HepG2 (cell line): ENCODE measurements around the gene GLIS2. TPM values are rescaled to one million over a fixed set of nuclear protein-coding genes. Genes with fewer than 3 reads are reported as not detected.

Source experiments
- ATAC-seq: fragments of 200-7000 bp; cut with Tn5 transposase; 3 replicates; pipeline ENCODE4 v1.9.1; 2020; ENCODE audit warnings: mild to moderate bottlenecking, moderate library complexity
- BruUV-seq: library from RNA; stranded (reverse); fragments of 400-500 nt; replicated peaks from 2 replicates; lab custom pipeline; 2021; lab: Mats Ljungman, UMichigan
- CTCF ChIA-PET: fragments of 300-600 bp; formaldehyde crosslinking; extraction: SDS; loops from one replicate; lab custom pipeline; 2021; ENCODE audit warnings: low total read pairs, inconsistent platforms, low intra/inter-chr PET ratio; lab: Yijun Ruan, JAX
- POLR2A ChIA-PET: fragments of 350-600 bp; sonication (Branson Sonifier 250); formaldehyde crosslinking; loops from one replicate; lab custom pipeline; 2020; ENCODE audit warnings: antibody characterized with exemption, inconsistent platforms; lab: Yijun Ruan, JAX
- DNase-seq: peaks from one replicate; pipeline ENCODE4 v3.0.0-alpha.2; 2015; ENCODE audit warnings: low spot score
- FAIRE-seq: peaks from 3 replicates; lab custom pipeline; 2011; peaks lifted over from hg19 to GRCh38; lab: Jason Lieb, UNC
- H2AFZ ChIP-seq: one replicate; pipeline ENCODE4 v1.6.1; 2011; ENCODE audit warnings: low read length, inconsistent platforms
- H3K27ac ChIP-seq: fragments of 300-600 bp; 3 replicates; pipeline ENCODE4 v1.8.0; 2011; ENCODE audit warnings: mixed run types, mild to moderate bottlenecking, mixed read lengths, low read length, inconsistent platforms; ENCODE audit not compliant: insufficient read depth; ENCODE audit errors: extremely low read length
- H3K27me3 ChIP-seq, 2 experiments: fragments of 200-600 bp in 1 of 2; 2 replicates in 1 of 2; 3 replicates in 1 of 2; pipeline versions ENCODE4 v1.6.0 to v1.8.0; 2011; ENCODE audit warnings: low read length in 2 of 2, mild to moderate bottlenecking in 2 of 2, moderate library complexity in 2 of 2, inconsistent platforms in 1 of 2; ENCODE audit not compliant: insufficient read depth in 2 of 2, control insufficient read depth in 1 of 2
- H3K36me3 ChIP-seq, 2 experiments: fragments of 200-600 bp in 1 of 2; replicated peaks in 1 of 2; 2 replicates in 1 of 2; 3 replicates in 1 of 2; pipeline versions ENCODE4 v1.5.1 to v1.8.0; 2011; ENCODE audit warnings: low read length in 2 of 2, inconsistent platforms in 1 of 2; ENCODE audit not compliant: insufficient read depth in 2 of 2, control insufficient read depth in 1 of 2
- H3K4me1 ChIP-seq: 2 replicates; pipeline ENCODE4 v1.5.1; 2012; ENCODE audit warnings: low read length, inconsistent platforms; ENCODE audit not compliant: insufficient read depth
- H3K4me2 ChIP-seq: 2 replicates; pipeline ENCODE4 v1.6.0; 2011; ENCODE audit warnings: low read depth, low read length, inconsistent platforms
- H3K4me3 ChIP-seq, 3 experiments: fragments of 200-600 bp in 1 of 3; sonication (generic), shearing (Covaris generic) in 1 of 3; replicated peaks in 1 of 3; 2 replicates each; pipeline ENCODE4 v1.5.1; 2011 to 2016; ENCODE audit warnings: low read length in 3 of 3, inconsistent platforms in 2 of 3, low read depth in 2 of 3, mild to moderate bottlenecking in 2 of 3, control low read depth in 1 of 3, mixed read lengths in 1 of 3; ENCODE audit not compliant: insufficient read depth in 1 of 3
- H3K79me2 ChIP-seq: one replicate; pipeline ENCODE4 v1.6.1; 2011; ENCODE audit warnings: low read length, inconsistent platforms; ENCODE audit not compliant: insufficient read depth
- H3K9ac ChIP-seq: 2 replicates; pipeline ENCODE4 v1.6.0; 2011; ENCODE audit warnings: mild to moderate bottlenecking, low read depth, low read length, inconsistent platforms; ENCODE audit not compliant: insufficient read depth
- H3K9me3 ChIP-seq: 2 replicates; pipeline ENCODE4 v1.5.1; 2012; ENCODE audit warnings: mild to moderate bottlenecking, low read length
- H4K20me1 ChIP-seq: 2 replicates; pipeline ENCODE4 v1.6.0; 2011; ENCODE audit warnings: inconsistent platforms, mild to moderate bottlenecking, low read length, moderate library complexity; ENCODE audit not compliant: insufficient read depth
- ARID5B ChIP-seq: IDR thresholded peaks from 2 replicates; pipeline ENCODE4 v1.4.0; 2020; ENCODE audit warnings: mild to moderate bottlenecking, missing genetic modification reagents
- GABPB1 ChIP-seq: IDR thresholded peaks from 2 replicates; pipeline ENCODE4 v1.6.1; 2016; ENCODE audit warnings: mild to moderate bottlenecking, missing genetic modification reagents, moderate library complexity, missing compliant biosample characterization
- GPN1 ChIP-seq: sonication (generic); formaldehyde crosslinking; IDR thresholded peaks from 2 replicates; pipeline ENCODE4 v1.5.1; 2020; ENCODE audit warnings: missing genetic modification reagents, borderline replicate concordance
- HDAC6 ChIP-seq: fragments of 200-600 bp; sonication (generic); IDR thresholded peaks from 2 replicates; pipeline ENCODE4 v1.7.0; 2017; ENCODE audit warnings: mild to moderate bottlenecking, antibody characterized with exemption, low read length, low read depth
- KIAA2018 ChIP-seq: sonication (generic); formaldehyde crosslinking; IDR thresholded peaks from 2 replicates; pipeline ENCODE4 v1.5.0; 2020; ENCODE audit warnings: mild to moderate bottlenecking, missing genetic modification reagents, borderline replicate concordance
- PITX1 ChIP-seq: sonication (generic); formaldehyde crosslinking; IDR thresholded peaks from 2 replicates; pipeline ENCODE4 v1.5.1; 2020; ENCODE audit warnings: mild to moderate bottlenecking, missing genetic modification reagents
- RARA ChIP-seq: IDR thresholded peaks from 2 replicates; pipeline ENCODE4 v1.6.1; 2016; ENCODE audit warnings: missing genetic modification reagents, missing compliant biosample characterization
- ZSCAN20 ChIP-seq: sonication (generic); formaldehyde crosslinking; IDR thresholded peaks from 2 replicates; pipeline ENCODE4 v1.4.0; 2020; ENCODE audit warnings: missing genetic modification reagents, mild to moderate bottlenecking, borderline replicate concordance
- WGBS: methylation state at CpG from one replicate; pipeline ENCODE4 v1.1.6; 2017; ENCODE audit warnings: low lambda C conversion rate; 5-methylcytosine and 5-hydroxymethylcytosine counted together
- in situ Hi-C: cut with HindIII; loops from 2 replicates; pipeline ENCODE4 v1.10.0; 2017; ENCODE audit warnings: low pct_unique_long_range_greater_than_20kb; ENCODE audit not compliant: extremely low pct_ligation_motif_present
- intact Hi-C: fragments of 100-400 bp; cut with micrococcal nuclease; formaldehyde crosslinking; loops from one replicate; pipeline ENCODE4 v1.10.0; 2022; ENCODE audit not compliant: unreplicated experiment
- polyA plus RNA-seq, 8 experiments: library from polyadenylated mRNA; depleted of rRNA in 3 of 8; stranded (reverse) in 7 of 8; unstranded in 1 of 8; fragments of >200 nt; fragmentation: Illumina TruSeq in 4 of 8; extraction: Trizol in 4 of 8; gene quantifications; 2 replicates each; pipeline versions ENCODE4 v1.2.1 to v1.2.3, GENCODE V29; 2011 to 2016; ENCODE audit warnings: low read depth in 4 of 8, missing spikeins in 1 of 8, mixed read lengths in 1 of 8; ENCODE audit not compliant: insufficient read depth in 1 of 8
- total RNA-seq, 5 experiments: library from RNA; depleted of rRNA; stranded (reverse); fragments of >200 nt; fragmentation: Illumina TruSeq; extraction: Trizol; gene quantifications; 2 replicates each; pipeline ENCODE4 v1.2.3, GENCODE V29; 2016; ENCODE audit warnings: low read depth in 1 of 5
- TF ChIP-seq, protein P1 (sequence below): sonication (generic); formaldehyde crosslinking; IDR thresholded peaks from 2 replicates; pipeline ENCODE4 v1.4.0; 2020; ENCODE audit warnings: missing genetic modification reagents

Gene GLIS2
- total and polyA plus RNA-seq, 2 of the 13 experiments (the other 11 are each of a cell fraction or from before 2014, with no cell fraction given), result 0.28 to 0.29 TPM

DNA sequence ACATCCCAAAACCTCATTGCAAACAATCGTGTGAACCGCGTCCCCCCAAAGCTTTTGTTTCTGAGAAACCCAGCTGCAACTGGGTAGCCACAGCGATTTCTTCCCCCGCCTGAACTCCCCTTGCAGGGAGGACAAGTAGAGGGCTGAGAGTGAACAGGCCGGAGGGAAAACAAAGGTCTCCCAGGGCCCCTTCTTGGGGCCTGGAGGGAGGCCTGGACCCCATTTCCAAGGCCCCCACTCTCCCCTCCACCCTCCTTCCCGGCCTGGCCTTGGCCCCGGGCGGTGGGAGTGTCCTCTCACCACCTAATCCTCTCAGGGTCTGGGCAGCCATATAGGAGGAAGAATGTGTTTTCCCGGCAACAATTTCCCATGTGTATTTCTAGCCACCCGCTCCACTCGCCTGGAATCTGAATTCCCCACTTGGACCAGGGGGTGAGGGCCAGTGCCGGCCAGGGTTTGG is 2.6 kb downstream of the GLIS2 start:
- no peaks in the 10 kb centered on the region for H3K36me3 ChIP-seq
- ATAC-seq (no peak), DNase-seq (no peak), FAIRE-seq (no peak)
- ChIA-PET POLR2A (interaction anchor here (0.8 to 2.6 kb wide), 2 partner anchors 46 to 52 kb away, joined by 3 to 12 read pairs; partner anchors contain the start of gene TFAP4), CTCF (no interaction called here)
- peak overlapping the region; percentile 71; the same call in 1 of the 2 replicates for H3K4me2 ChIP-seq
- H3K9me3 ChIP-seq, result no peaks in the 10 kb centered on the region
- peaks cover 3 to 53% of the 10 kb centered on the region in 2 experiments; a peak in 4 of 5 replicates for H3K27me3 ChIP-seq
- intact Hi-C loops (no loop called here), in situ Hi-C loops (no loop called here)
- H4K20me1 ChIP-seq, result 0 out of 2 replicates have a peak, but pooled peaks cover 3% of the 10 kb centered on the region
- H3K79me2 ChIP-seq, result no peaks in the 10 kb centered on the region
- WGBS, result 19% methylated on average over 10 of the region's 13 CpGs
- H3K4me3 ChIP-seq, result peak overlapping the region in 1 of 3 experiments; percentile 69; a peak in 1 of 6 replicates
- H3K27ac ChIP-seq, result no peak overlapping the region
- BruUV-seq, result TSS peak; percentile 60
- H3K9ac ChIP-seq, result no peak overlapping the region
- H3K4me1 ChIP-seq, result peaks cover 83% of the 10 kb centered on the region
- H2AFZ ChIP-seq, result no peak overlapping the region
- TF ChIP-seq GPN1, result no peak
- TF ChIP-seq, protein P1, sequence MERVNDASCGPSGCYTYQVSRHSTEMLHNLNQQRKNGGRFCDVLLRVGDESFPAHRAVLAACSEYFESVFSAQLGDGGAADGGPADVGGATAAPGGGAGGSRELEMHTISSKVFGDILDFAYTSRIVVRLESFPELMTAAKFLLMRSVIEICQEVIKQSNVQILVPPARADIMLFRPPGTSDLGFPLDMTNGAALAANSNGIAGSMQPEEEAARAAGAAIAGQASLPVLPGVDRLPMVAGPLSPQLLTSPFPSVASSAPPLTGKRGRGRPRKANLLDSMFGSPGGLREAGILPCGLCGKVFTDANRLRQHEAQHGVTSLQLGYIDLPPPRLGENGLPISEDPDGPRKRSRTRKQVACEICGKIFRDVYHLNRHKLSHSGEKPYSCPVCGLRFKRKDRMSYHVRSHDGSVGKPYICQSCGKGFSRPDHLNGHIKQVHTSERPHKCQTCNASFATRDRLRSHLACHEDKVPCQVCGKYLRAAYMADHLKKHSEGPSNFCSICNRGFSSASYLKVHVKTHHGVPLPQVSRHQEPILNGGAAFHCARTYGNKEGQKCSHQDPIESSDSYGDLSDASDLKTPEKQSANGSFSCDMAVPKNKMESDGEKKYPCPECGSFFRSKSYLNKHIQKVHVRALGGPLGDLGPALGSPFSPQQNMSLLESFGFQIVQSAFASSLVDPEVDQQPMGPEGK (CRISPR knock-in tag), result peak; percentile 40; the same call in 1 of the 2 replicates
- no peak for TF ChIP-seq GABPB1 (CRISPR knock-in tag)
- TF ChIP-seq PITX1, result peak; percentile 59; the same call in 1 of the 2 replicates
- no peak for TF ChIP-seq KIAA2018 (CRISPR knock-in tag)
- TF ChIP-seq ARID5B (CRISPR knock-in tag), result no peak
- TF ChIP-seq HDAC6, result no peak
- TF ChIP-seq RARA (CRISPR knock-in tag), result peak; percentile 77
- TF ChIP-seq ZSCAN20 (CRISPR knock-in tag), result no peak
